Caco-2 (cell line): ENCODE results near the gene OXNAD1. TPM values are rescaled to one million over a fixed set of nuclear protein-coding genes. Genes with fewer than 3 reads are reported as not detected.
A peak's percentile ranks its signal among the peaks of the same experiment; 100 is the strongest.

Source experiments
- BruUV-seq: library from RNA; stranded (reverse); fragments of 400-500 nt; replicated peaks from 2 replicates; lab custom pipeline; 2021; lab: Mats Ljungman, UMichigan
- CTCF ChIA-PET: fragments of 300-600 bp; sonication (Branson Sonifier 250); formaldehyde crosslinking; loops from one replicate; lab custom pipeline; 2022; ENCODE audit warnings: antibody characterized with exemption; lab: Charles Lee
- POLR2A ChIA-PET: fragments of 300-600 bp; sonication (Branson Sonifier 250); formaldehyde crosslinking; loops from one replicate; lab custom pipeline; 2022; ENCODE audit warnings: antibody characterized with exemption; lab: Charles Lee
- DNase-seq, 2 experiments: peaks; one replicate each; pipeline versions ENCODE4 v3.0.0 to v3.0.0-alpha.2; 2020 to 2022
- H3K27me3 ChIP-seq: replicated peaks from 2 replicates; pipeline ENCODE4 v1.6.0; 2011; ENCODE audit warnings: low read length; ENCODE audit not compliant: control insufficient read depth, insufficient read depth
- H3K36me3 ChIP-seq: 2 replicates; pipeline ENCODE4 v1.5.1; 2011; ENCODE audit warnings: low read length; ENCODE audit not compliant: control insufficient read depth, insufficient read depth
- H3K4me1 ChIP-seq: fragments of 250-450 bp; sonication (Bioruptor Pico); 2 replicates; pipeline ENCODE4 v1.5.1; 2020; ENCODE audit warnings: mild to moderate bottlenecking
- H3K4me3 ChIP-seq: 2 replicates; pipeline ENCODE4 v1.5.1; 2011; ENCODE audit warnings: low read depth, mild to moderate bottlenecking, control low read depth, low read length
- H3K9me3 ChIP-seq: fragments of 250-450 bp; sonication (Bioruptor Pico); 2 replicates; pipeline ENCODE4 v1.5.1; 2020; ENCODE audit warnings: mild to moderate bottlenecking, moderate library complexity
- H3K27ac Mint-ChIP-seq: one replicate; pipeline ENCODE4 v1.8.0; 2022; ENCODE audit warnings: mixed read lengths; ENCODE audit not compliant: unreplicated experiment
- H3K27me3 Mint-ChIP-seq: one replicate; pipeline ENCODE4 v1.8.0; 2022; ENCODE audit warnings: mixed read lengths; ENCODE audit not compliant: insufficient read depth, unreplicated experiment
- H3K36me3 Mint-ChIP-seq: one replicate; pipeline ENCODE4 v1.8.0; 2022; ENCODE audit warnings: mild to moderate bottlenecking, mixed read lengths; ENCODE audit not compliant: insufficient read depth, unreplicated experiment
- H3K4me1 Mint-ChIP-seq: one replicate; pipeline ENCODE4 v1.8.0; 2022; ENCODE audit warnings: low read depth, mixed read lengths; ENCODE audit not compliant: unreplicated experiment
- H3K4me3 Mint-ChIP-seq: one replicate; pipeline ENCODE4 v1.8.0; 2022; ENCODE audit warnings: mild to moderate bottlenecking, moderate library complexity, mixed read lengths; ENCODE audit not compliant: unreplicated experiment
- H3K9me3 Mint-ChIP-seq: one replicate; pipeline ENCODE4 v1.8.0; 2022; ENCODE audit warnings: mixed read lengths; ENCODE audit not compliant: unreplicated experiment
- intact Hi-C: fragments of 100-400 bp; cut with micrococcal nuclease; formaldehyde crosslinking; loops from one replicate; pipeline ENCODE4 v1.10.0; 2022; ENCODE audit not compliant: unreplicated experiment
- total RNA-seq: library from RNA; stranded (reverse); gene quantifications from 2 replicates; pipeline ENCODE4 v1.2.3, GENCODE V29; 2022
- TF ChIP-seq, protein P1 (sequence below), 2 experiments: fragments of 200-600 bp in 1 of 2; IDR thresholded peaks; 1 replicate in 1 of 2; 2 replicates in 1 of 2; pipeline versions ENCODE4 v1.5.1 to v1.8.0; 2011 to 2022; ENCODE audit warnings: antibody characterized with exemption in 1 of 2, control low read depth in 1 of 2, inconsistent platforms in 1 of 2, low read depth in 1 of 2, low read length in 1 of 2, mild to moderate bottlenecking in 1 of 2, moderate library complexity in 1 of 2; ENCODE audit not compliant: insufficient read depth in 1 of 2, severe bottlenecking in 1 of 2, unreplicated experiment in 1 of 2

OXNAD1 gene
- total RNA-seq, 1 experiment from 2014 or later = 20.0 TPM

- H3K4me1 Mint-ChIP-seq = peaks cover 10% of the 10 kb centered on the region
- intact Hi-C loops = no loop called here
- H3K27ac Mint-ChIP-seq = no peak overlapping the region
- no peaks in the 10 kb centered on the region for H3K9me3 ChIP-seq
- no TSS peak for BruUV-seq
- no peak overlapping the region for H3K4me3 ChIP-seq
- DNase-seq = no peak
- no peaks in the 10 kb centered on the region for H3K36me3 ChIP-seq
- peaks cover 5% of the 10 kb centered on the region for H3K4me1 ChIP-seq
- H3K4me3 Mint-ChIP-seq = no peak overlapping the region
- peaks cover 15% of the 10 kb centered on the region for H3K36me3 Mint-ChIP-seq
- H3K27me3 ChIP-seq = no peaks in the 10 kb centered on the region
- H3K27me3 Mint-ChIP-seq = no peaks in the 10 kb centered on the region
- TF ChIP-seq, protein P1, sequence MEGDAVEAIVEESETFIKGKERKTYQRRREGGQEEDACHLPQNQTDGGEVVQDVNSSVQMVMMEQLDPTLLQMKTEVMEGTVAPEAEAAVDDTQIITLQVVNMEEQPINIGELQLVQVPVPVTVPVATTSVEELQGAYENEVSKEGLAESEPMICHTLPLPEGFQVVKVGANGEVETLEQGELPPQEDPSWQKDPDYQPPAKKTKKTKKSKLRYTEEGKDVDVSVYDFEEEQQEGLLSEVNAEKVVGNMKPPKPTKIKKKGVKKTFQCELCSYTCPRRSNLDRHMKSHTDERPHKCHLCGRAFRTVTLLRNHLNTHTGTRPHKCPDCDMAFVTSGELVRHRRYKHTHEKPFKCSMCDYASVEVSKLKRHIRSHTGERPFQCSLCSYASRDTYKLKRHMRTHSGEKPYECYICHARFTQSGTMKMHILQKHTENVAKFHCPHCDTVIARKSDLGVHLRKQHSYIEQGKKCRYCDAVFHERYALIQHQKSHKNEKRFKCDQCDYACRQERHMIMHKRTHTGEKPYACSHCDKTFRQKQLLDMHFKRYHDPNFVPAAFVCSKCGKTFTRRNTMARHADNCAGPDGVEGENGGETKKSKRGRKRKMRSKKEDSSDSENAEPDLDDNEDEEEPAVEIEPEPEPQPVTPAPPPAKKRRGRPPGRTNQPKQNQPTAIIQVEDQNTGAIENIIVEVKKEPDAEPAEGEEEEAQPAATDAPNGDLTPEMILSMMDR (IDR thresholded peaks at IDR 0.05; ENCODE audit: insufficient read depth in 1 of 2, low read depth in 1 of 2, low read length in 1 of 2, severe bottlenecking in 1 of 2, unreplicated experiment in 1 of 2) = no peak
- H3K9me3 Mint-ChIP-seq = no peaks in the 10 kb centered on the region
- ChIA-PET POLR2A (no interaction called here), CTCF (no interaction called here)
Measured at GRCh38 chr3:16262174-16262573, 2.8 kb upstream of the OXNAD1 start.

DNA sequence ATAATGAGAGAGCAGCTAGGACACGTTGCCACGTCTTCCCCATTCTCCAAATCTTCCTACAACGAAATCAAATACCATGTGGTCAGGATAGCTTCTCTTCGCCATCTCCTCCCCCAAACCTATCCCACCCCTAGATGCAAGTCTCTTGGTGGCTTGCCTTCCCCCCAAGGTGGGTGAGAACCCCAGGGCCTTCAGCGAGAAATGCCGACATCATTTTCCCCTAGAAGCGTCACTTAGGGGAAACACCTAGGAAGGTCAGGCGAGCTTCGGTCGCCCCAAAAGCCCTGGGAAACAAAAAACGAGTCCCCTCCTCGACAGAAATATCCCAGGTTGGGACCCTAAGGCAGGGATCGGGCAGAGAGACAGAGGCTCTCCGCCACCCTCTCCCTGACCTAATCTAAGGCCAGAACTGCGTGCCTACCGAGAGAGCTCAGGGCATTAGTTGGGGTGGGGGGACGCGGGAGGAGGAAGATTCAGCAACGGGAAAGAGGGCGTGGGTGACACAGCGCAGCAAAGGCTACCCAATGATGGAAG is 771 bp upstream of the OXNAD1 start:
- CTCF ChIA-PET = interaction anchor here (1.0 to 1.3 kb wide), 4 partner anchors 12 to 287 kb away, joined by 4 to 6 read pairs (median 4); no protein-coding TSS in a partner anchor
- intact Hi-C loops = no loop called here
- peaks cover 14% of the 10 kb centered on the region for H3K4me1 Mint-ChIP-seq
- TF ChIP-seq, protein P1 (IDR thresholded peaks at IDR 0.05; ENCODE audit: insufficient read depth in 1 of 2, low read depth in 1 of 2, low read length in 1 of 2, severe bottlenecking in 1 of 2, unreplicated experiment in 1 of 2) = no peak
- H3K9me3 ChIP-seq = no peaks in the 10 kb centered on the region
- TSS peak; percentile 64 for BruUV-seq
- POLR2A ChIA-PET = interaction anchor here (1.0 to 1.6 kb wide), 4 partner anchors 12 to 204 kb away, joined by 5 to 12 read pairs (median 8); no protein-coding TSS in a partner anchor
- DNase-seq = peak in 1 of 2 experiments; percentile 6
- H3K27me3 Mint-ChIP-seq = no peaks in the 10 kb centered on the region
- peaks cover 5% of the 10 kb centered on the region for H3K4me1 ChIP-seq
- peak overlapping the region; percentile 71 for H3K27ac Mint-ChIP-seq
- H3K4me3 Mint-ChIP-seq = peak overlapping the region; percentile 76
- H3K36me3 ChIP-seq = no peaks in the 10 kb centered on the region
- H3K4me3 ChIP-seq = peak overlapping the region; percentile 76
- no peaks in the 10 kb centered on the region for H3K9me3 Mint-ChIP-seq
- H3K27me3 ChIP-seq = no peaks in the 10 kb centered on the region
- peaks cover 20% of the 10 kb centered on the region for H3K36me3 Mint-ChIP-seq

- TSS peak; percentile 77 for BruUV-seq
- Histone ChIP-seq H3K9me3 (no peaks in the 10 kb centered on the region), H3K4me3 (peak overlapping the region; percentile 69), H3K36me3 (no peaks in the 10 kb centered on the region), H3K4me1 (peaks cover 5% of the 10 kb centered on the region), H3K27me3 (no peaks in the 10 kb centered on the region)
- intact Hi-C loops = no loop called here
- Mint-ChIP-seq H3K27me3 (no peaks in the 10 kb centered on the region), H3K4me1 (peaks cover 14% of the 10 kb centered on the region), H3K27ac (peak overlapping the region; percentile 71), H3K36me3 (peaks cover 17% of the 10 kb centered on the region), H3K9me3 (no peaks in the 10 kb centered on the region), H3K4me3 (peak overlapping the region; percentile 76)
- POLR2A ChIA-PET = interaction anchor here (0.6 to 1.6 kb wide), 5 partner anchors 11 to 205 kb away, joined by 5 to 12 read pairs (median 8); no protein-coding TSS in a partner anchor
- DNase-seq = no peak
- TF ChIP-seq, protein P1 (IDR thresholded peaks at IDR 0.05; ENCODE audit: insufficient read depth in 1 of 2, low read depth in 1 of 2, low read length in 1 of 2, severe bottlenecking in 1 of 2, unreplicated experiment in 1 of 2) = no peak
- CTCF ChIA-PET = interaction anchor here (1.0 to 1.3 kb wide), 3 partner anchors 23 to 286 kb away, joined by 4 to 6 read pairs (median 5); no protein-coding TSS in a partner anchor
Measured at GRCh38 chr3:16265455-16265786, 409 bp downstream of the OXNAD1 start.
